Uterus (tissue), 4 donors: ENCODE results near the gene NUBPL. TPM values are rescaled to one million over a fixed set of nuclear protein-coding genes. Genes with fewer than 3 reads are reported as not detected.

Source experiments
- DNase-seq, 2 donors: peaks; one replicate each; pipeline ENCODE4 v3.0.0-alpha.2; 2019 to 2020
- H3K27ac ChIP-seq, 2 donors: fragments of 200-600 bp; sonication (generic); 1 replicate in 1 of 2; 2 replicates in 1 of 2; pipeline ENCODE4 v1.5.1; 2016 to 2018
- H3K27me3 ChIP-seq, 2 donors: fragments of 200-600 bp; sonication (generic); one replicate each; pipeline ENCODE4 v1.5.1; 2018 to 2019; ENCODE audit warnings: control low read depth in 1 of 2
- H3K36me3 ChIP-seq, 2 donors: fragments of 200-600 bp; sonication (generic); one replicate each; pipeline ENCODE4 v1.5.1; 2019; ENCODE audit warnings: control low read depth in 1 of 2
- H3K4me1 ChIP-seq, 2 donors: fragments of 200-600 bp; sonication (generic); one replicate each; pipeline ENCODE4 v1.5.1; 2018 to 2019; ENCODE audit warnings: control low read depth in 1 of 2
- H3K4me3 ChIP-seq, 2 donors: fragments of 200-600 bp; sonication (generic); 1 replicate in 1 of 2; 2 replicates in 1 of 2; pipeline ENCODE4 v1.5.1; 2018 to 2019; ENCODE audit warnings: mild to moderate bottlenecking in 1 of 2
- H3K9me3 ChIP-seq, 2 donors: fragments of 200-600 bp; sonication (generic); one replicate each; pipeline ENCODE4 v1.5.1; 2019; ENCODE audit warnings: control low read depth in 1 of 2
- POLR2A ChIP-seq, 2 donors: fragments of 450-650 bp; IDR thresholded peaks; one replicate each; pipeline ENCODE4 v1.6.1; 2016; ENCODE audit warnings: antibody characterized with exemption in 2 of 2, mild to moderate bottlenecking in 1 of 2, moderate library complexity in 1 of 2
- intact Hi-C: fragments of 100-400 bp; cut with DNase I; formaldehyde crosslinking; loops from one replicate; pipeline ENCODE4 v1.15.1; 2023; ENCODE audit warnings: low total_unique reads
- total RNA-seq, 4 donors: library from RNA; depleted of rRNA in 3 of 4; stranded (reverse); fragments of >200 nt in 3 of 4; gene quantifications; one replicate each; pipeline versions ENCODE4 v1.1.0 to v1.2.4, GENCODE V29; 2014 to 2023
- TF ChIP-seq, protein P1 (sequence below), 4 experiments: fragments of 200-600 bp in 2 of 4; fragments of 450-650 bp in 2 of 4; sonication (generic) in 2 of 4; IDR thresholded peaks; one replicate each; pipeline ENCODE4 v1.5.1; 2016 to 2019; ENCODE audit warnings: antibody characterized with exemption in 4 of 4, mild to moderate bottlenecking in 2 of 4, moderate library complexity in 1 of 4
- donor health status: DM: yes; HTN: yes; CAD: no.

Gene NUBPL
- total RNA-seq, 4 donors from 2014 or later: 1.5 to 31.5 (median 12.2) TPM

DNA sequence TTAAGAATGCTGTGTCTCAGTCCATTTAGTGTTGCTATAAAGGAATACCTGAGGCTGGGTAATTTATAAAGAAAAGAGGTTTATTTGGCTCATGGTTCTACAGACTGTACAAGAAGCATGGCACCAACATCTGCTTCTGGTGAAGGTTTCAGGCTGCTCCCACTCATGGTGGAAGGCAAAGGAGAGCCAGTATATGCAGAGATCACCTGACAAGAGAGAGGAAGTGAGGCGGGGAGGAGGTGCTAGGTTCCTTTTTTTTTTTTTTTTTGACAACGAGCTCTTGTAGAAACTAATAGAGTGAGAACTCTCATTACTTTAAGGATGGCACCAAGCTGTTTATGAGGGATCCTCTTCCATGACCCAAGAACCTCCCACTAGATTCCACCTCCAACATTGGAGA is 121.6 kb downstream of the NUBPL start:
- no peaks in the 10 kb centered on the region for H3K9me3 ChIP-seq

DNA sequence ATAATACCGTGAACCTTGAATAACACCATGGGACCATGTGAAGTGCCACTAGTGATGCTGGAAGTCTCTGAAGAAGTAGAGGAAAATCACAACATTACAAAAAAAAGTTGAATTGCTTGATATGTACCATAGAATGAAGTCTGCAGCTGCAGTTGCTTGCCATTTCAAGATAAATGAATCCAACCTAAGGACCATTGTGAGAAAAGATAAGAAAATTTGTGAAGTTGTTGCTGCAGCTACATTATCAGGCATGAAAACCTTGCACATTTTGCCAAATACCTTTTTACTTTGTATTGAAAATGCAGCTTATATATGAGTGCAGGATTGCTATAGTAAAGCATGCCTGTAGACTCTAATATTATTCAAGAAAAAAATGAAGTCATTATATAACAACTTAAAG is 126.5 kb downstream of the NUBPL start:
- TF ChIP-seq POLR2A (IDR thresholded peaks at IDR 0.05): no peak
- TF ChIP-seq, protein P1, sequence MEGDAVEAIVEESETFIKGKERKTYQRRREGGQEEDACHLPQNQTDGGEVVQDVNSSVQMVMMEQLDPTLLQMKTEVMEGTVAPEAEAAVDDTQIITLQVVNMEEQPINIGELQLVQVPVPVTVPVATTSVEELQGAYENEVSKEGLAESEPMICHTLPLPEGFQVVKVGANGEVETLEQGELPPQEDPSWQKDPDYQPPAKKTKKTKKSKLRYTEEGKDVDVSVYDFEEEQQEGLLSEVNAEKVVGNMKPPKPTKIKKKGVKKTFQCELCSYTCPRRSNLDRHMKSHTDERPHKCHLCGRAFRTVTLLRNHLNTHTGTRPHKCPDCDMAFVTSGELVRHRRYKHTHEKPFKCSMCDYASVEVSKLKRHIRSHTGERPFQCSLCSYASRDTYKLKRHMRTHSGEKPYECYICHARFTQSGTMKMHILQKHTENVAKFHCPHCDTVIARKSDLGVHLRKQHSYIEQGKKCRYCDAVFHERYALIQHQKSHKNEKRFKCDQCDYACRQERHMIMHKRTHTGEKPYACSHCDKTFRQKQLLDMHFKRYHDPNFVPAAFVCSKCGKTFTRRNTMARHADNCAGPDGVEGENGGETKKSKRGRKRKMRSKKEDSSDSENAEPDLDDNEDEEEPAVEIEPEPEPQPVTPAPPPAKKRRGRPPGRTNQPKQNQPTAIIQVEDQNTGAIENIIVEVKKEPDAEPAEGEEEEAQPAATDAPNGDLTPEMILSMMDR (IDR thresholded peaks at IDR 0.05): no peak
- H3K4me1 ChIP-seq: no peaks in the 10 kb centered on the region
- no peaks in the 10 kb centered on the region for H3K9me3 ChIP-seq
- no peaks in the 10 kb centered on the region for H3K36me3 ChIP-seq
- no peak overlapping the region for H3K4me3 ChIP-seq
- no peaks in the 10 kb centered on the region for H3K27me3 ChIP-seq
- intact Hi-C loops: no loop called here
- DNase-seq: no peak
- H3K27ac ChIP-seq: no peak overlapping the region

More for the DNA sequence above, 121.6 kb downstream of the NUBPL start:
- Histone ChIP-seq H3K27me3 (no peaks in the 10 kb centered on the region), H3K27ac (no peak overlapping the region), H3K4me1 (no peaks in the 10 kb centered on the region), H3K36me3 (no peaks in the 10 kb centered on the region), H3K4me3 (no peak overlapping the region)
- intact Hi-C loops: no loop called here
- TF ChIP-seq POLR2A (IDR thresholded peaks at IDR 0.05): no peak
- TF ChIP-seq, protein P1 (IDR thresholded peaks at IDR 0.05): no peak
- DNase-seq: no peak

DNA sequence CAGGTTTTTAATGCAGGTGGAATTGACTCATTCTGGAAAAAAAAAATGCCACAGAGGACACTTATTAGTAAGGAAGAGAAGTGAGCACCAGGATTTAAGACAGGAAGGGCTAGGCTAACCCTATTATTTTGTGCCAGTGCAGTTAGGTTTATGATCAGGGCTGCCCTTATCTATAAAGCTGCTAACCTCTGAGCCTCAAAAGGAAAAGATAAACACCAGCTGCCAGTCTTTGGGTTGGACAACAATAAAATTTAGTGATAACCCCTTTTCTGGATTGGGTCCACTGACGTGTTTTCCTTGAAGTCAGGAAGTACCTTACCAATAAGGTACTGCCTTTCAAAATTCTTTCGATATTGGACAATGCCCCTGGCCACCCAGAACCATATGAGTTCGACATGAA is 128.9 kb downstream of the NUBPL start:
- Histone ChIP-seq H3K27ac (no peak overlapping the region), H3K27me3 (no peaks in the 10 kb centered on the region), H3K4me3 (no peak overlapping the region), H3K9me3 (no peaks in the 10 kb centered on the region), H3K4me1 (no peaks in the 10 kb centered on the region), H3K36me3 (no peaks in the 10 kb centered on the region)
- intact Hi-C loops: no loop called here
- no peak for DNase-seq
- TF ChIP-seq, protein P1 (IDR thresholded peaks at IDR 0.05): no peak
- TF ChIP-seq POLR2A (IDR thresholded peaks at IDR 0.05): no peak

DNA sequence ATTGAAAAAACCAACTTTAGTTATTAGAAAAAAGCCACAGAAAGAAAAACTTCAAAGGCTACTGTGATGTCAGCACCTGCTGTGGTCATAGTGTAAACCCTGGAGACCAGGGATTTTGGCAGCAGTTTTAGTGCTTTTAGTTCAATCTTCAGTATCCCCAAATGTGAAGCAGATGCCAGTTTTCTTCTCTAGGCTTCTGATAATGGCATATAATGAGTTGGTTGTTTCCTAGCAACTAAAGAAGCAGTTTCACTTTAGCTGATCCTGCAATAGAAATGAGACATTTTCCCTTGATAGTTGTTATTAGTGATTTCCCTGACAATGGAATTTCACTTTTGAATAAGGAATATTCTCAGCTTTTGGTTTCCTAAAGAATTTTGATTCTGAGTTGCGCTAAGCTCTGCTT is 131.2 kb downstream of the NUBPL start:
- Histone ChIP-seq H3K9me3 (no peaks in the 10 kb centered on the region), H3K4me1 (no peaks in the 10 kb centered on the region), H3K36me3 (no peaks in the 10 kb centered on the region), H3K4me3 (no peak overlapping the region), H3K27ac (no peak overlapping the region), H3K27me3 (no peaks in the 10 kb centered on the region)
- intact Hi-C loops: no loop called here
- DNase-seq: no peak
- TF ChIP-seq POLR2A (IDR thresholded peaks at IDR 0.05): no peak
- TF ChIP-seq, protein P1 (IDR thresholded peaks at IDR 0.05): no peak

DNA sequence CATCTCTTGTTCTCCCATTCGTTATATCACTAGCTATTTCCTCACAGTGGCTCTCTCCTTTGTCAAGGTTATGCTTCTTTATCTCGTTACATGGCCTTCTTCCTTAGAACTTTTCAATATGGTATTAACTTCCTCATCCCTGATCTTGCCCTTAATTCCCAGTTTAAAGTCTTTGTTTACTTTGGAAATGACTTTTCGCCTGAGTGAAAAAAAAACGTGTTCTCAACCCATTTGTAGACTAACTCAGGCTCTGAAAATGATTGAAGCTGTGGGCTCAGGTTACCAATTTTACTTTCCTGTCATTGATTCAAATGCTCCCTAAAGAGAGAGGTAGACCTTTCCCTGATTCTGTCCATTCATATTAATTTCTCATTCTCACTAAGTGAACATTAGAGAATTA is 135.2 kb downstream of the NUBPL start:
- no peak overlapping the region for H3K4me3 ChIP-seq
- DNase-seq: no peak
- no peaks in the 10 kb centered on the region for H3K36me3 ChIP-seq
- H3K27ac ChIP-seq: no peak overlapping the region
- no peaks in the 10 kb centered on the region for H3K9me3 ChIP-seq
- H3K4me1 ChIP-seq: no peaks in the 10 kb centered on the region
- no peaks in the 10 kb centered on the region for H3K27me3 ChIP-seq
- TF ChIP-seq POLR2A (IDR thresholded peaks at IDR 0.05): no peak
- TF ChIP-seq, protein P1 (IDR thresholded peaks at IDR 0.05): no peak
- intact Hi-C loops: no loop called here
